HepG2 (cell line): ENCODE measurements around the gene ASPRV1. TPM values are rescaled to one million over a fixed set of nuclear protein-coding genes. Genes with fewer than 3 reads are reported as not detected.

ENCODE experiments used
- CBX5 ChIP-seq: sonication (generic); formaldehyde crosslinking; IDR thresholded peaks from 2 replicates; pipeline ENCODE4 v1.4.0; 2020; ENCODE audit warnings: missing genetic modification reagents, borderline replicate concordance
- CHD4 ChIP-seq: fragments of 200-600 bp; sonication (generic); IDR thresholded peaks from 2 replicates; pipeline ENCODE4 v1.7.0; 2017; ENCODE audit warnings: mild to moderate bottlenecking, low read length, borderline replicate concordance
- HNF4A ChIP-seq: sonication (generic); formaldehyde crosslinking; IDR thresholded peaks from 2 replicates; pipeline ENCODE4 v1.4.0; 2020; ENCODE audit warnings: missing genetic modification reagents
- HNF4G ChIP-seq, 2 experiments: sonication (generic) in 1 of 2; formaldehyde crosslinking in 1 of 2; IDR thresholded peaks; 2 replicates each; pipeline versions ENCODE4 v1.4.0 to v1.6.1; 2011 to 2020; ENCODE audit warnings: borderline replicate concordance in 2 of 2, low read depth in 2 of 2, mild to moderate bottlenecking in 2 of 2, low read length in 1 of 2, missing genetic modification reagents in 1 of 2, moderate library complexity in 1 of 2
- MAX ChIP-seq: IDR thresholded peaks from 2 replicates; pipeline ENCODE4 v1.6.1; 2012; ENCODE audit warnings: inconsistent platforms
- NR2C2 ChIP-seq: sonication (generic); formaldehyde crosslinking; IDR thresholded peaks from 2 replicates; pipeline ENCODE4 v1.4.0; 2020; ENCODE audit warnings: missing genetic modification reagents, mild to moderate bottlenecking, moderate library complexity, borderline replicate concordance
- PTBP1 ChIP-seq: fragments of 200-400 bp; formaldehyde crosslinking; IDR thresholded peaks from 2 replicates; pipeline ENCODE4 v1.6.1; 2018; ENCODE audit warnings: low read length, low read depth; ENCODE audit not compliant: poor library complexity, severe bottlenecking
- RAD21 ChIP-seq: fragments of 450-650 bp; formaldehyde crosslinking; IDR thresholded peaks from 2 replicates; pipeline ENCODE4 v1.5.0; 2020; ENCODE audit warnings: mild to moderate bottlenecking
- RBFOX2 ChIP-seq: fragments of 200-400 bp; formaldehyde crosslinking; IDR thresholded peaks from 2 replicates; pipeline ENCODE4 v1.6.1; 2017; ENCODE audit warnings: low read depth, mild to moderate bottlenecking, low read length
- RXRA ChIP-seq: sonication (generic); formaldehyde crosslinking; IDR thresholded peaks from 2 replicates; pipeline ENCODE4 v1.5.1; 2020; ENCODE audit warnings: missing genetic modification reagents
- SALL1 ChIP-seq: sonication (generic); formaldehyde crosslinking; IDR thresholded peaks from 2 replicates; pipeline ENCODE4 v1.8.0; 2022; ENCODE audit warnings: mild to moderate bottlenecking, missing genetic modification reagents
- ZBTB33 ChIP-seq: sonication (generic); formaldehyde crosslinking; IDR thresholded peaks from 2 replicates; pipeline ENCODE4 v1.4.0; 2020; ENCODE audit warnings: missing genetic modification reagents
- ZNF281 ChIP-seq: sonication (generic); formaldehyde crosslinking; IDR thresholded peaks from 2 replicates; pipeline ENCODE4 v1.4.0; 2020; ENCODE audit warnings: missing genetic modification reagents, borderline replicate concordance
- ZNF501 ChIP-seq: sonication (generic); formaldehyde crosslinking; IDR thresholded peaks from 2 replicates; pipeline ENCODE4 v1.5.1; 2020; ENCODE audit warnings: mild to moderate bottlenecking, moderate library complexity, missing genetic modification reagents
- polyA plus RNA-seq, 8 experiments: library from polyadenylated mRNA; depleted of rRNA in 3 of 8; stranded (reverse) in 7 of 8; unstranded in 1 of 8; fragments of >200 nt; fragmentation: Illumina TruSeq in 4 of 8; extraction: Trizol in 4 of 8; gene quantifications; 2 replicates each; pipeline versions ENCODE4 v1.2.1 to v1.2.3, GENCODE V29; 2011 to 2016; ENCODE audit warnings: low read depth in 4 of 8, missing spikeins in 1 of 8, mixed read lengths in 1 of 8; ENCODE audit not compliant: insufficient read depth in 1 of 8
- total RNA-seq, 5 experiments: library from RNA; depleted of rRNA; stranded (reverse); fragments of >200 nt; fragmentation: Illumina TruSeq; extraction: Trizol; gene quantifications; 2 replicates each; pipeline ENCODE4 v1.2.3, GENCODE V29; 2016; ENCODE audit warnings: low read depth in 1 of 5

ASPRV1 gene
- total and polyA plus RNA-seq, 2 of the 13 experiments (the other 11 are each of a cell fraction or from before 2014, with no cell fraction given): 0.40 to 0.48 TPM

- TF ChIP-seq ZNF281: 0 out of 2 replicates have a peak, but pooled peaks have one; percentile 9
- peak; percentile 49 for TF ChIP-seq HNF4G (IDR thresholded peaks at IDR 0.05; ENCODE audit: borderline replicate concordance, low read depth, low read length)
- TF ChIP-seq HNF4G (CRISPR knock-in tag; IDR thresholded peaks at IDR 0.05; ENCODE audit: borderline replicate concordance, low read depth): no peak
- 0 out of 2 replicates have a peak, but pooled peaks have one; percentile 29 for TF ChIP-seq RXRA
- peak; percentile 33; the same call in 1 of the 2 replicates for TF ChIP-seq SALL1 (CRISPR knock-in tag)
- peak; percentile 83 for TF ChIP-seq NR2C2 (CRISPR knock-in tag)
- TF ChIP-seq CHD4: no peak
- TF ChIP-seq ZBTB33 (CRISPR knock-in tag): peak; percentile 74
- TF ChIP-seq MAX: 0 out of 2 replicates have a peak, but pooled peaks have one; percentile 38
- TF ChIP-seq ZNF501: no peak
- no peak for TF ChIP-seq PTBP1
- 0 out of 2 replicates have a peak, but pooled peaks have one; percentile 30 for TF ChIP-seq CBX5 (CRISPR knock-in tag)
- TF ChIP-seq RAD21 (CRISPR knock-in tag): no peak
- TF ChIP-seq RBFOX2: 0 out of 2 replicates have a peak, but pooled peaks have one; percentile 22
- TF ChIP-seq HNF4A (CRISPR knock-in tag): peak; percentile 81
These were observed 21.7 kb downstream of the ASPRV1 start (continued) for GRCh38 chr2:69939722-69940121.
